Hematopoietic multipotent progenitor cell treated with erythropoietin and hydrocortisone succinate and interleukin-3 and kit ligand, for 4 days (in vitro differentiated cells): Measurements from ENCODE around the gene ACP4.
"Not testable (repeated sequence)": the region's sequence is repeated elsewhere in the genome, so short reads cannot be mapped to it uniquely, and the experiment has no call there.

Experiments
- DNase-seq: peaks from one replicate; pipeline ENCODE4 v3.0.0-alpha.2; 2015

Gene ACP4

GRCh38 chr19:50797781-50798658 lies 7.8 kb downstream of the ACP4 start:
- no peak for DNase-seq

DNA sequence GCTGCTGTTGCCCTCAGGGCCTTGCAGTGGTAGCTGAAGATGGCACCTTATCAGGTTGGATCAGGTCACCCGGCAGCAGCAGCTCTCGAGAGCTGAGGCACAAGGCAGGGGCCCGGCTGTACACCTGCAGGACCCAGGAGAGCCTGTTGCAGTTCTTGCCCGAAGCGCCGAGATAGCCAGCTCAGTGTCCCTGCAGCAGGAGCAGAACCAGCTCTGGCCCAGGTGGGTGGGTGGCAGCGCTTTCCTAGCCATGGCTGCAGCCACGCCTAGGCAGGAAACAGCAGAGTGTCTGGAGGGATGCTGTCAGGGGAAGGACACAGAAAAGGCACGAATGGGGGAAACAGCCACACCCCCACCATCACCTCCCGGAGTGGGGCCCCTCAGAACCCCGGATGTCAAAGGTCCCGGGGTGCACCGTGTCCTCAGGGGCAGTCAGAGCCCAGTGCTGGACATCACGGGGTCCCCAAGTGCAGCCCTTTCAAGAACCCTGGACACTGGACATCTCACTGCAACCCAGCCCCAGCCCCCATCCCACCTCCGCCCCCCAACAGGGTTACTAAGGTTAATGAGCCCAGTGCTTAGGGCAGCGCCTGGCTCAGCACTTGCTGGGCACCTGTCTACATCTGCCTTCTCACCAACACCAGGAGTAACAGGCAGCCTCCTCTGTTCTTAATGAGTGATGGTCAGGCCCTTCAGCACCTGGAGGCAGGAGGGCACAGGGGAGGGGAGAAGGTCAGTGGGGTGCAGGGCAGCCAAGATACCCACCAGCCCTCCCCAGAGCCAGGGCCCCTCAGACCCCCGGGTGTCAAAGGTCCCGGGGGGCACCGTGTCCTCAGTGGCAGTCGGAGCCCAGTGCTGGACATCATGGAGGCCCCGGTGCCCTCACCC lies 8.7 kb downstream of the ACP4 start:
- no peak for DNase-seq

DNA sequence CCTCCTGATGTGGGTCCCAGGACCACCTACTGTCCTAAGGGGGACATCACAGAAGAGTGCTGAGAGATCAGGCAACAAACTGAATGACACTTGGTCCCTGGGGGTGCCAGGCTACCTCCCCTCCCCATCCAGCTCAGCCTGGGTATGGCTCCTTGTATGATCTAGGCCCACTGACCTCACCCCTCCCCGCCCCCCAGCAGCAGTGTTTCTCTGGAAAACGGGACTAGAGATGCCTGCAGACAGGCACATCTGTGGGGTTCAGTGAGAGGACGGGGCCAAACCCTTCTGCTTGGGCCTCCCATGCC lies 9.3 kb downstream of the ACP4 start:
- no peak for DNase-seq

- DNase-seq: no peak
These were observed 10.9 kb downstream of the ACP4 start for GRCh38 chr19:50801107-50801506.

GRCh38 chr19:50803633-50804419 lies 13.6 kb downstream of the ACP4 start:
- peak; percentile 71 for DNase-seq

DNA sequence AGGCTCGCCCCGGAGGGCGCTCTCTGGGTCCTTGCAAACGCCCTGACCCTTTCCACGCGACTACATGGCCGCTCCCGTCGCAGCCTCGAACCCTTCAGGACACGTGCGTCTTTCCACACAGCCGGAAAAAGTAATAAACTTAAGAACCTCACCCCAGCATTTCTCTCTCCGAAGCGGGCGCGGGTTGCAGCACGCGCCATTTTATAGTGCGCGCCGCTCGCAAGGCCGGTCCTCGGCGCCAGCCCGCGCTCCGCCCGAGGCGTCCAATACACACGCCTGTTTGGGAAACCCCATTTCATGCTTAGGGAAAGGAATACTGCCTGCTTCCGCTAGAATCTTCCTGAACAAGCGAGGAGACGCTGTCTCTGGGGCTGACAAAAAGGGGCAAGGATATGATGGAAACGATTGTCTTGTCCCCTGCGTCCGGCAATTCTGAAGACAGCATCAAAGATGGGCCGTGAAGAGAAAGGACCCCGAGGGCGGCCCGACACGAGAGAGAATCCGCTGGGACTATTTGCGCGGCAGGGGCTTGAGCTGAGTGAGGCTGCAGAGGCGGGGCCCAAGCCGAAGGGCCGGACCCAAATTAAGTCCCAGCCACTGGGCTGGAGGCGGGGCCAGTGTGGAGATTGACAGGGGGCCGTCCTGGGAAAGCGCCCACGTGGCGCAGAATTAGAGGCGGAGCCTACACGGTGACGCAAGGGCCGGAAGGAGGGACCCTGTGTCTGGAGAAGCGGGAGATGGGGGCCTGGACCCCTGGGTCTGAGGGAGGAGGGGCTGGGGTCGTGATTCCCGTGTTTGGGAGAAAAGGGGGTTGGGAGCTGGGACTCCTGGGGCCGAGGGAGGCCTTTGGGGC lies 14.4 kb downstream of the ACP4 start:
- DNase-seq: peak; percentile 100

DNA sequence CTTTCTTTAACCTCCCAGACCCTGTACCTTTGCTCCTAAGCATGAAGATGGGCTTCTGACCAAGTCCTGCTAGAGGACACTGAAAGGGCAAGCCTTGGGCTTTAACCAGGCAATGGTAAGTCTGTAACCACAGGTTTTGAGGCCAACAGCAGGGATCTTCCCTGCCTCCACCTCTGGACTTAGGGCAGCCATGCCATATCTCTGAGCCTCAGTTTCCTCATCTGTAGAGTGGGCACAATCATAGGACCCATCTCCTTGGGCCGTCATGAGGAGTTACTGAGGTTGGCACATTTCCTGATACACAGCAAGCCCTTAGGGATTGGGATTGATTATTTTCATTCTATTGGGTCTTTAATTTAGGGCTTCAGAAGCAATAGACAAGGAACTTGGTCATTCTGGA lies 18.6 kb downstream of the ACP4 start:
- DNase-seq: no peak

DNA sequence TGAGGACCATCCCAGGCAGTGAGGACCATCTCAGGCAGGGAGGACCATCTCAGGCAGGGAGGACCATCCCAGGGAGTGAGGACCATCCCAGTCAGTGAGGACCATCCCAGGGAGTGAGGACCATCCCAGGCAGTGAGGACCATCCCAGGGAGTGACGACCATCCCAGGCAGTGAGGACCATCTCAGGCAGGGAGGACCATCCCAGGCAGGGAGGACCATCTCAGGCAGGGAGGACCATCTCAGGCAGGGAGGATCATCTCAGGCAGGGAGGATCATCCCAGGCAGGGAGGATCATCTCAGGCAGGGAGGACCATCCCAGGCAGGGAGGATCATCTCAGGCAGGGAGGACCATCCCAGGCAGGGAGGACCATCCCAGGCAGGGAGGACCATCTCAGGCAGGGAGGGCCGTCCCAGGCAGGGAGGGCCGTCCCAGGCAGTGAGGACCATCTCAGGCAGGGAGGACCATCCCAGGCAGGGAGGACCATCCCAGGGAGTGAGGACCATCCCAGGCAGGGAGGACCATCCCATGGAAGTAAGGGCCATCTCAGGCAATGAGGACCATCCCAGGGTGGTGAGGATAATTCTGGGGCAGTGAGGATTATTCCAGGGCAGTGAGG lies 21.5 kb downstream of the ACP4 start:
- not testable (repeated sequence) for DNase-seq

DNA sequence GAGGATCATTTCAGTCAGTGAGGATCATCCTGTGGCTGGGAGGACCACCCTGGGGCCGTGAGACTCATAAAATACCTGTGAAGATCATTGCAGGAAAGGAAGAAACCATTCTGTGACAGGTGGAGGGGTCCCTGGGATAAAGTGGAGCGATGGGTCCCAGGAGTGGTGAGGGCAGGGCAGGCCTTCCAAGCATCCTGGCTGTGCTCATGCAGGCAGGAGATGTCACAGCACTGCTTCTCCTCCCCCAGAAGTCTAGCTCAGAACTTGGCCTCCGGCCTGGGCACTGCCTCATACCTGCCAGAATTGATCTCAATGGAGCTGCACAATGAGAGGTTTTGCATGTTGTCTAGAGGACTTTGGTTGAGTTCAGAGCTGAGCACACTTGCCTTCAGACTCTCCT lies 22.3 kb downstream of the ACP4 start:
- DNase-seq: no peak

DNA sequence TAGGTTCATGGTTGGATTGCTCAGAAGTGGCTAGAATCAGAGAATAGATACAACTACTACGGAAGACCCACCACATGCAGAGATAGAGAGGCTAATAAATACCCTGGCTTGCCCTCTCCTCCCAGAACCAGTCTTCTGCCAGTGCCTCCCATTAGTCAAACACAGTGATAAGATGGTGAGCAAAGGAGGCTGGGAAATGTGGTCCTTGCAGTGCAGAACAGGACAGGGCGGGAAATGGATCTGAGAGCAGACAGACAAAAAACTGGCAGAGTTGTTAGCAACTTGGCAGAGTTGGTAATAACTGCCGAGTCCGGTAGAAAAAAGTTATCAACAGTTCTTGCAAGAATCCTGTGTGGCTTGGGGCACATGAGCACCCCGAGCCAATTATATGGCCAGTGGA lies 24.7 kb downstream of the ACP4 start:
- no peak for DNase-seq

DNA sequence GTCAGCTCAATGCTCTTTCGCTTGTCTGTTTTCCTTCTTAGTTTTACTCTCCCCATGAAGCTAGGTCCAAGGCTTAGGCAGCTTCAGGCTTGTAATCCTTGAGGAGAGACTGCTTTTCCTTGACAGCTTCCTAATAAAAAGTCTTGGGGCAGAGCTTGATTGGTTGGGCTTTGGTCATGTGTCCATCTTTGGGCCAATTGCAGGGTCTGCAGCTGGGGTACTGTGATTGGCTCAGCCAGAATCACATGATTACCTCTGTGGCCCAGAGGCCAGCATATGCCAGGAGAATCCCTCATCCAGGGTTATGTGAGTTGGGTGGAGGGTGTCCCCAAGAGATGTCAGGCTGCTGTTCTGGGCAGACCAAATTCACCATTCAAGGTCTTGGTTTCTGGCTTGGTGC lies 25.2 kb downstream of the ACP4 start:
- DNase-seq: no peak

- DNase-seq: peak; percentile 86
These were observed 28.0 kb downstream of the ACP4 start for GRCh38 chr19:50817941-50818858.

- no peak for DNase-seq
These were observed 28.8 kb downstream of the ACP4 start for GRCh38 chr19:50818859-50819472.

- no peak for DNase-seq
These were observed 29.4 kb downstream of the ACP4 start for GRCh38 chr19:50819636-50820035.

GRCh38 chr19:50820086-50820485 lies 29.9 kb downstream of the ACP4 start:
- no peak for DNase-seq

GRCh38 chr19:50820549-50821247 lies 30.5 kb downstream of the ACP4 start:
- no peak for DNase-seq

GRCh38 chr19:50821248-50821612 lies 31.0 kb downstream of the ACP4 start:
- DNase-seq: no peak

DNA sequence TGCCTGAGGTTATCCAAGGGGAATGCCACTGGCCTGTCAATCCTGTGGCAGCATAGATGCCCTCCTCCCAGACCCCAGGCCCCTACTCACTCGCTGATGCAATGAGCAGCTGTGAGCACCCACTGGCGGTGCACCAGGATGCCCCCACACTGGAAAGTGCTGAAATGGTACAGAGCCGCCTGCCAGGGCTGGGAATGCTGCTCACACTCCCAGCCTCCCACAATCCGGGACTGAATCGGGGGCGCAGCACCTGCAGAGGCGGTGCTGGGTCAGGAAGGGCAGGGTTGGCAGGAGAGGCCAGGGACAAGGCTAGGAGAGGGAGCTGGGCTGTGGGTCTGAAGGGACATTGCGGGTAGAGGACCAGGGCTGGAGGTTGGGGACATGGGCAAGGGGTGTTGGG lies 31.4 kb downstream of the ACP4 start:
- DNase-seq: no peak

DNA sequence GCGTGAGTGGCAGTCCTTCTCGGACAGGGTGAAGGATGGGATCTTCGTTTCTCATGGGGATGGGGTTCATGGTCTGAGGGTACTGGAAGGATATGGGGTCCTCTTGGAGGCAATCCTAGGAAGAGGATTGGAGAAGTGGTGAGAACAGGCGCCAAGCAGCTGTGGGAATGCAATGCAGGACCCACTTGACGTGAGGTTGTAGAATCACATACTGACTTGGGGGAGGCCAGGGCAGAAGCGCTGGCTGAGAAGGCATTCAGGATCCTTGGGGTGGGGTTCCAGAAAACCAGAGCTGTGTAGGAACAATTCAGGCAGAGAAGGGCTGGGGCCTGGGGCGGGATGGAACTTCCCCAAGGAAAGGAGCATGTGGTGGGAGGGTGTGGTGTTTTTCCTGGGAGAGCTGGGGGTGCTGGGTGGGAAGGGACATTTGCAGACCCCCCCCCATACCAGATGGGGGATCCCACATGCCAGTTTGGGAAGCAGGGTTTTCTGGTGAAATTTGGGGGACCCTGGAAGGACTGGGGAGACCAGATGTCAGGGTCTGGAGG lies 32.5 kb downstream of the ACP4 start:
- no peak for DNase-seq
